GM18507 (cell line): Measurements from ENCODE around the gene TNIP1.

Experiments
- DNase-seq: peaks from one replicate; pipeline ENCODE4 v3.0.0; 2011; ENCODE audit warnings: low read depth; ENCODE audit not compliant: insufficient read length; ENCODE audit errors: extremely low spot score
- FAIRE-seq: peaks from 2 replicates; lab custom pipeline; 2011; peaks lifted over from hg19 to GRCh38; lab: Jason Lieb, UNC

The TNIP1 gene

GRCh38 chr5:151012862-151013261 is 68.0 kb downstream of the TNIP1 start:
- FAIRE-seq, result no peak
- DNase-seq, result no peak

DNA sequence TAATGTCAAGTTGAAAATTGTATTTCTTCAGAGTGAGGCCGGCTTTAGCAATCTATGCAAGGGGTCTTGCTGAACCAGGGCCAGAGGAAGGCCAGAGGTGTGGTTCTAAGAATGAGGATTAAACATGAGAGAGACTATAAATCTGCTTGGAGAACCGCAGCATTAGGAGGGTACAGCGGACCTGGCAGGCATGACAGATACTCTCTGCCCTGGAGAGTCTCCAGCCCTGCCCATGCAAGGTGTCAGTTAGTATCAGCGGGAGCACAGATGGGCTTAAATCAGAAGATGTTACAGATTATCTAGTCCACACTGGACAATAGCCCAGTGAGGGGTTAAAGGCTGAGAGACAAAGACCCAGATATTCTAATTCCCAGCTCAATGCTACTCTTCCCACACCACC is 71.9 kb downstream of the TNIP1 start:
- no peak for FAIRE-seq
- no peak for DNase-seq

DNA sequence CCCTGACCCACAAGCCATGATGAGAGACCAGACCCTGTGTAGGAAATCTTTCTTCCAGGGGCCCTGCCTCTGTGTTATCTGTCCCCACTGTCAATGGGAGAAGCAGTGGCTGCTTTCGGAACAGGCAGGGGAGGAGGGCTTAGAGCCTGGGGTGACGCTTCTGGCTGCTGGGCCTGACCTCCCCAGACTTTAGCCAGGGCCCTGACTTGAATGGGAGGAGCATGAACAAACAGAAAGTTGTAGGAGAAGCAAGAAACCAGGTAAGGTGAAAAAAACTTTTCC is 72.7 kb downstream of the TNIP1 start:
- DNase-seq (no peak), FAIRE-seq (no peak)

DNA sequence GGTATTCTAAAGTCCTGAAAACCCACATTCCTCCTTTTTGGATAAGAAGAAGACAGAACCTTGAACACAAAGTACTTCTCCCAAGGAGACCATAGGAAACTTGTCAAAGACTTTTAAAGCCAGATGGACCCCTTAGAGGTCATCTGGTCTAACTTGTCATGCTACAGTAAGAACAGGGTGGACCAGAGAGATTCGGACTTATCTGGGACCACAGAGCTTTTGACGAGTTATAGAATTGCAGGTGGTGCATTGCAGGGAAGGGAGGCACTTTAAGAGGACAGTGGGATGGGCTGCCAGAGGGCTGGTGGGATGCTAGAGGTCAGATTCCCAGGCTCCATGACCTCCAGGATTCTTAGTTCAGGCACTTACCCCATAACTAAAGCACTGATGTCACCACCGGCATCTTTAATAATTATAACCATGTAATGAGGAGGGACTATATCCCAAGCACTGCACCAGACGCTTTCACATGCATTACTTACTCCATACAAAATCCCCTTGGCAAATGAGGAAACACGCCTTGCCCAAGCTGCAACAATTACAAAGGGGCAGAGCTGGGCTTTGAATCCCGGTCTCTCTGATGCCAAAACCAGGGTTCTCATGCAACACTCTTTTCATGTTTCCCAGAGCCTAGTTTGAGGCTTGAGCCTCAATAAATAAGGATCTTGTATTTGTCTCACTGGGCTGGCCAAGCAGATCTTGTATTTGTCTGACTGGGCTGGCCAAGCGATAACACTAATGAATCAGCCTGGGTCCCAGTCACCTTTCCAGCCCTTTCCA is 73.2 kb downstream of the TNIP1 start:
- FAIRE-seq (no peak), DNase-seq (no peak)

DNA sequence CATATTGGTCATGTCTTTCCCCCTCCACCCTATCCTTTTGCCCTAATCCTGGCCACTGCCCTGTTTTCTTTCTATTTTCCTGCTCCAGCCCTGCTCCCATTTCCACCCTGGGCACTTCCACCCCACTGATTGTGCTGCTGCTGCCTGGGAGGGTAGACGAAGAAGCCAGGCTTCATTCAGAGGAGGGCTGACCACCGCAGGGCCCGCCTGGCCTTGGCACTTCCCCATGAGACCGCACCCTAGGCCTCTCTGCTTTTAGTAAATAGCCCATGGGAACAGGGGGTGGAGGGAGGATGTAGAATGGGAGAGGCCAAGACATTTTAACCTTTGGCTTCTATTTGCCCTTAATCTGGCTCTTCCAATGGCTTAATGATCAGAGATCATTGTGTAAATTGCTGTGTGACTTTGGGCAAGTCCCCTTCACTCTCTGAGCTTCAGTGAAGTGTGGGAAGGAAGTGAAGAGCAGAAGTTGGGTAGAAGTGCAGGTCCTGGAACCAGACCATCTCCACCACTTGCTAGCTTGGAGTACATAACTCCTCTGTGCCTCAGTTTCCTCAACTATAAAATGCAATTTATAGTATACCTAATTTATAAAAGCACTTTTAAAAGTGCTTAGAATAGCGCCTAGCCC is 74.0 kb downstream of the TNIP1 start:
- FAIRE-seq, result no peak

DNA sequence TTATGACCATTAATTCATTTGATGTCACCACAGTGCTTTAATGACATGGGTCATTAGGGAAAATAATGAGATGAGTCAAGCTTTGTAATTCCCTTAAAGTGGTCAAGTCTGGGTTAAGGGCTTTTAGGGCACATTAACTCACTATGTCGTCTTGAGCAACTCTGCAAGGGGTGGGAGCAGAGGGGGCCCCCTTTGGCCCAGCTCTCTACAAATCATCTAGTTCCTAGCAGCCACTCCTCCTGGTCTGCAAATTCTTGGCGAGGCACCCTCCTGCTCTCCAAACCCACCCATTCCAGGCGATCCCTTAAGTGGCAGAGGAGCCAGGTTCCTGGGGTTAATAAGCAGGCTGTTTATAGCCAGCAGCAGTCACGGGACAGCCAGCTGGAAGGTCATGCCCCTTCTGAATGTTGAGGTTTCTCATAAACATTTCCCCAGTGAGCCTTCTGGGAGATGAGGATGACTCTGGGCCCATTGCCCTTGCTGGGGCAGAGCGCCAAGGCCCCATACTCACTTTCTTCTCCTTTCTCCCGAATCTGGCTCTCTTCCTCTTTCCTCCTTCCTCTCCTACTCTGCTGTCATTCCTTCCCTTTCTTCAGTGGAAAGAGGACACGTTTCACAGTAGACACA is 74.8 kb downstream of the TNIP1 start:
- FAIRE-seq (no peak), DNase-seq (no peak)

More for the DNA sequence above, 74.0 kb downstream of the TNIP1 start:
- DNase-seq, result no peak

DNA sequence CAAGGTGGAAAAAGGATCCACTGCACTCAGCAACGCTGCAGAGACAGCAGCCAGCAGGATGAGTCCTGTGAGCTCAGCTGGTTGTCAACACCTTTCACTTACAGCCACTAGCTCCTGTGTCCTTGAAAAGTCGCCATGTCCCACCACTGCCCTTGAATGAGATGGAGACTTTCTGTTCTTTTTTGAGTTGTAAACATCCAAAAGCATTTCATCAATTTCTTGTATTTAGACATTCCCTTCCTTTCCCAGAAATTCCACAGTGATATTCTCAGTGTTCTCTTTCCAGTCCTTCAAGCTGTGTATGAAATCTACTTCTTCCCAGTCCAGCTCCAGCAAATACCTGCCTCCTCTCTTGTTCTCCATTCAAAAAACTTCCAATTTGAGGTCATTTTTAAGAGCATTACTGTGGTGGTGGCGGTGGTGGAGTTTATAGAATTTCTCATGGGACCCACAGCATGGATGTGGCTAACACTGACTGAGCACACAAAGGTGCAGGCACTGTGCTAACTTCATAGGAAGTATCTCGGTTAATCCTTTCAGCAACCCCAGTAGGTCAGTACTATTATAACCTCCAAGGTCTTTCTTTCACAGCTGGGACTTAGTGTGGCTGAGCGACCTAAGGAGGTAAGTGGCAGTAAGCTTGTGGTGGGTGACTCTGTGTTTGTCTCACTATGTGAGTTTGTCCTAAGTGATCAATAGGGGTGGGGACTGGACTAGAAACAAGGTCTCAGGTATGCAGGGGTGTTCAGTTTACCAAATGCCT is 75.5 kb downstream of the TNIP1 start:
- FAIRE-seq (no peak), DNase-seq (no peak)

GRCh38 chr5:151004499-151004898 is 76.3 kb downstream of the TNIP1 start:
- no peak for DNase-seq
- no peak for FAIRE-seq

DNA sequence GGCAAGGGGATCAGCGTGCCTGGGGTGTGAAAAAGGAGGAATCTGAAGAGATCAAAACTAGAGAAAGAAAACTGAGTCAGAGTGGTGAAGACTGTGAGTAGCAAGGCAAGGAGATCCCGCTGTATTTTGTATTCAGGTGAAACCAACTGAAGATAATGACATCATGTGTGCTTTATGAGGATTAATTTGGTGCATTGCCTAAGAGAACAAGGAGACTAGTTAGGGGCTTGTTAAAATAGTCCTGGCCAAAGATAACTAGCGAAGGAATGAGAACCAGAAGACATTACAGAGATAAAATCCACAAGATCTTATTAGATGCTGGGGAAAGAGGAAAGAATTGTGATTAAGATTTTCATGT is 77.4 kb downstream of the TNIP1 start:
- FAIRE-seq, result no peak
- no peak for DNase-seq

GRCh38 chr5:151002681-151003502 is 77.9 kb downstream of the TNIP1 start:
- DNase-seq (no peak), FAIRE-seq (no peak)

GRCh38 chr5:151002250-151002649 is 78.6 kb downstream of the TNIP1 start:
- no peak for DNase-seq
- FAIRE-seq, result no peak

DNA sequence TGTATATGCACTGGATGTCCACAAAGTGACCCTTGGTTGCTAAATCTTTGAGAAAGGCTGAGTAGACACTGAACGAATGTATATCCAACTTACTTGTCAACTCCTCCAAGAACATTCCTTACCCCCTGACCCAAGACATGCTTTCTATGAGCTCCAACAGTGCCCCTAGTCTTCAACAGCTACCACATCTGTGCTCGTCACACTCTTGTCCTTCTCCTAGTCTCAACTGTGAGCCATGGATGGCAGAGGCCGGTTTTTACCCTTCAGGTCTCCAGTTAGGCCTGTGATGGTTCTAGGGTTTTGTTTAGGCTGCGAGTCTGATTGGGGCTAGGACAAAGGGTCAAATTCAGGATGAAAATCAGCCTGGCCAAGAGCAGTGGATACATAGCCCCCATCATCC is 79.4 kb downstream of the TNIP1 start:
- DNase-seq (no peak), FAIRE-seq (no peak)

GRCh38 chr5:150999704-151000442 is 81.0 kb downstream of the TNIP1 start:
- no peak for FAIRE-seq
- DNase-seq, result no peak

DNA sequence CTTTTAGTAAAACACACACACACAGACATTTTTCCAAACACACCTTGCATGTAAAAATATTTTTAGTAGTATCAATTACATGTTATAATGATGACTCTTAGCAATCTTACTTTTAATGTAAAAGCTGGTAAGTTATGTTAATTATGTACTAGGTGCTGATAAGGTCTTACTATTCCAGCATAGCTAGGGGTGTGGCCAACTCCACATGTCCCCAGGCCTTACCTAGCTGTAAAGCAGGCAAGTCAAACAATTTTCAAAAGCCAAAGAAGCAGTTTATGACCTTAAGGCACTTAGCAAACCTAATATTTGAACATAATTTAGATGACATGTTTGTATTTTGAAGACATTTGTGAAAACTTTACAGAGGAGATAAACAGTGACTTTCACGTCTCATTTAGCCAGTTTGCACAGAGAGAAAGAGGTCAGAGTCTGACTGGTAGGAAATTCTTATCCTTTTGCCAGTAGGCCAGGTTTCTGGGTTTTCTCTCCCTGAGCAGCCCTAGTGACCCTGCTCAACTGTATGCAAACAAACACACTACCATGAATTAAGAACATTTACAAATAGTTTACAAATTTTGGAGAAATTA is 86.9 kb downstream of the TNIP1 start:
- FAIRE-seq (no peak), DNase-seq (no peak)

DNA sequence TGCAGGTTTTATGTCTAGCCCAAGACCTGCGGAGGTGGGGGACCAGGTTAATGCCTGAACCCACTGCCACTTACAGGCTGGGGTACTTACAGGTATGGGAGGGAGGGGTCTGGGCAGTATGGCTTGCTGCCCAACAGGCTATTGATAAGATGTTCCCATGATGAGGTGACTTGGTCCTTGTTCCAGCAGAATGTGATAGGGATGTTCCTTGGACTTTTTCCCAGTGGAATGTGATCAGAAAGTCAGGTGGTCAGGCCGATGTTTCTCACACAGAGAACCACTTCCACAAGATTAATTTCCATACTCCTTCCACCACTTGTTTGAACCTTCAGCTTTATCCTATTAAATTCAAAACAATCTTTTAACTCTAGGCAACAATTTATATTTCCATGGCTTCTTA is 87.4 kb downstream of the TNIP1 start:
- no peak for FAIRE-seq

GRCh38 chr5:150992705-150993104 is 88.1 kb downstream of the TNIP1 start:
- no peak for FAIRE-seq
- DNase-seq, result no peak

More for the DNA sequence above, 87.4 kb downstream of the TNIP1 start:
- no peak for DNase-seq

DNA sequence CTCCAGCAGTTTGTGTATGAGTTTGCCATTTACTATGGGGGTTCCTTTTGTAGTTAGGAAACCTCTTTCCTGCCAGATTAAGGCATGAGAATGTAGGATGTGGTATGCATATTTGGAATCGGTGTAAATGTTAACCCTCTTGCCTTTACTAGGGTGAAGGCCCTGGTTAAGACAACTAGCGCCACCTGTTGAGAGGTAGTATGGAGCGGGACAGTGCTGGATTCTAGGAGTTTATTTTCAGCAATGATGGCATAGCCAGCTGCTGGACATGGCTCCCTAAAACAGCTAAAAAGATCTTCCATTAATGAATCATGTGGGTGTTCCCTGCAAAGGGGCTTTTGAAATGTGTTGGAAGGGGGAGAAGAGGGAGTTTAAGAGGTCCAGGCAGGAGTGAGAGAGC is 91.1 kb downstream of the TNIP1 start:
- DNase-seq (no peak), FAIRE-seq (no peak)

DNA sequence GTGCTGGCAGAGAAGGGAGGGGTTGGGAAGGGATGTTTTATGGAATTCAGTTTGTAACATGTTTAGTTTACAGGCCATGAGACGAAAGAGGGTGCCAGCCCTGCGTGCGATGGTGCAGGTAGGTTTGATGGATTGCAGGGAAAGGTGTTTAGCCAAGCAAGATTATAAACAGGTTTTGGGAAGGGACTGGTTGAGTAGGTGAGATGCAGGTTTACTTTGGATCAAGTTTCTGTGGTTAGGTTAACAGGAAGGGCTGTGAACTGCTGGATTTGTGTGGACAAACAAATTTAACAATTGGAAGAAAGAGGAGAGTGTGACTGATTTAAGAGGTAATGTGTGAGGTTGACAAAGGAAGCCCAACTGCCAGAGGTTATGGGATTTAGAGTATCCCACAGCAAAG is 93.1 kb downstream of the TNIP1 start:
- FAIRE-seq (no peak), DNase-seq (no peak)
